Measurements from ENCODE around the gene RETREG1. TPM values are rescaled to one million over a fixed set of nuclear protein-coding genes. Genes with fewer than 3 reads are reported as not detected.
"Not testable (repeated sequence)": the region's sequence is repeated elsewhere in the genome, so short reads cannot be mapped to it uniquely, and the experiment has no call there.

RETREG1 gene
- total RNA-seq, 2 donors from 2014 or later: 7.4 to 26.5 TPM

GRCh38 chr5:16450163-16450562, 166.6 kb downstream of the RETREG1 start:
- ATAC-seq (no peak), DNase-seq (ENCODE audit: low spot score in 2 of 2) (no peak)
- Mint-ChIP-seq H3K9me3 (no peaks in the 10 kb centered on the region), H3K36me3 (peaks cover 17 to 33% of the 10 kb centered on the region in 2 donors), H3K27ac (no peak overlapping the region)

DNA sequence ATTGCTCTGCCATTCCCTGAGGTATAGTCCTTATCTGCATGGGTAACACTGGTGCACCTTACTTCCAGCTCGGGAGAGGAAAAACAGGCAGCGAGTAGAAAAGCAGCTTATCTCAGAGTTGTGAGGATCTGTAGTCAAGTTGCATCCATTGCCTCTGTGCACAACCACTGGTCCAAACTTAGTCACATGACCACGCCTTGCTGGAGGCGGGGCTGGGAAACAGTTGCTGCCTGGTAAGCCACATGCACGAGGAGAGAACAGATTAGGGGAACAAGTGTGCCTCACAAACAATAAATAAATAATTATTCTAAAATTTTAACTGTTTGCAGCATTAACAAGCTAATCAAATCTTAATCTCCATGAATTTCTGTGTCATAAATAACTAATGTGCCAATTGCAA, 169.8 kb downstream of the RETREG1 start:
- H3K36me3 Mint-ChIP-seq: peaks cover 13 to 26% of the 10 kb centered on the region in 2 donors
- ATAC-seq (no peak), DNase-seq (ENCODE audit: low spot score in 2 of 2) (no peak)
- H3K27ac Mint-ChIP-seq: no peak overlapping the region
- H3K9me3 Mint-ChIP-seq: no peaks in the 10 kb centered on the region

DNA sequence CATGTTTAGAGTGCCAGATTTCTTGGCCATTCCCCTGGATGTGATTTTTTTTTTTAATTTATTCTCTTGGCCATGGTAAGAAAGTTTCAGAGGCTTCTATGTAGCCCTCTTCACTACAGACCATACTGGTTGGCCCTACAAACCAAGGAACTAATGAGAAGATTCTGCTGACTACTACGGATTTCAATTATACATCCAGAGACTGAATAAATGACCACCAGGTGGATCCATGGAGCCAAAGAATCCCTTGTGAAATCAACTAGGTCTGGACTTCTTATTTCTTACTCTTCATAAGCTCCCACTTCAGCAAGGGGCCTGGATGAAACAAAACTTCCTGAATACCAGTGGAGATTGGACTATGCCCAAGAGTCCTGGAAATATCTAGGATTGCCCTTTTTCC, 178.8 kb downstream of the RETREG1 start:
- Mint-ChIP-seq H3K27ac (no peak overlapping the region), H3K36me3 (no peaks in the 10 kb centered on the region), H3K9me3 (no peaks in the 10 kb centered on the region)
- ATAC-seq (no peak), DNase-seq (ENCODE audit: low spot score in 2 of 2) (no peak)

- not testable (repeated sequence) for H3K9me3 Mint-ChIP-seq; H3K27ac Mint-ChIP-seq; ATAC-seq; H3K36me3 Mint-ChIP-seq; DNase-seq (ENCODE audit: low spot score in 2 of 2)
Measured at GRCh38 chr5:16436065-16436682, 180.6 kb downstream of the RETREG1 start.

DNA sequence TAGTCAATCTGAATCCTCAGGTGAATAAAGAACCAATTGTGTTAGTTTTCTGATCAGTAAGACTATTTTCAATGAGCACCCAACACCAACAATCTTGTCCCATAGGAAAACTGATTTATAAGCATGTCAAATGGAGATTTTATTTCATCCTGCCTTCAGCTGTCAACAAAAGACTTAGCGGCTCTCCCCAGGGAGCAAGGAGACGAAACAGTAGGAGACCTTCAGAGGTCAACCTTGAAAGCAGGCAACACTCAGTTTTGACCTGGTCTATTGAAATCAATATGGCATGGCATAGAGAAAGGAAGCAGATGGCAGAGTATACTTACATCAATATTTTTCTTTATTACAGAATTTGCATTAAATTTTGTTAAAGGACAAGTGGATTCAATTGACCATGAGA, 185.3 kb downstream of the RETREG1 start:
- no peak for ATAC-seq
- Mint-ChIP-seq H3K36me3 (no peaks in the 10 kb centered on the region), H3K9me3 (no peaks in the 10 kb centered on the region), H3K27ac (no peak overlapping the region)
- no peak for DNase-seq (ENCODE audit: low spot score in 2 of 2)

DNA sequence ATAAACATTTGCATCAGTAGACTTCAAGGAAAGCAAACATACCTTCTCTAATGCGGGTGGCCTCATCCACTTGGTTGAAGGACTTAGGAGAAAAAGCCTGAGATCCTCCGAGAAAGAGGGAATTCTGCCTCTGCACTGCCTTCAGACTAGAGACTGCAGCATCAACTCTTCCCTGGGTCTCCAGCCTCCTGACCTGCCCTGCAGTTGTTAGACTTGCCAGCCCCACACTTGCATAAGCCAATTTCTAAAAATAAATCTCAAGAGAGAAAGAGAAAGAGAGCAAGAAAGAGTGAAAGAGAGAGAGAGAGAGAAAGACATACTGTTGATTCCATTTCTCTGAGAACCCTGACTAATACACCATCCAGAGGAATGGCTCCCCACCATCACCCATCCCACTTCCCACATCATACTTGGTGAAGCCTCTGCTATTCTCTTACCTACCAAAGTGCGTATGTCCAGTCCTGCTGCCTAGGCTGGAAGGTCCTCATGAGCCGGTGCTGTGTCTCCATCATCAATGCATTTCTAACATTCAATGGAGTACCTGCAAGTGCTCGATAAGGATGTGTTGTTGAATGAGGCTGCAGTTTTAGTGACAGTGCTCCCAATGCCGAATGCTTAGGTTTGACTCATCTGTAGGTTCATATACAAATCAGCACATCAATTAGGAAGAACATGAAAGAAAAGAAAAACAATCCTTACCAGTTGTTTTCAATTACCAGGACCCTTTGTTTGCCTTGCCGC, 186.3 kb downstream of the RETREG1 start:
- Mint-ChIP-seq H3K36me3 (no peaks in the 10 kb centered on the region), H3K9me3 (no peaks in the 10 kb centered on the region), H3K27ac (no peak overlapping the region)
- no peak for DNase-seq (ENCODE audit: low spot score in 2 of 2)
- ATAC-seq: no peak

DNA sequence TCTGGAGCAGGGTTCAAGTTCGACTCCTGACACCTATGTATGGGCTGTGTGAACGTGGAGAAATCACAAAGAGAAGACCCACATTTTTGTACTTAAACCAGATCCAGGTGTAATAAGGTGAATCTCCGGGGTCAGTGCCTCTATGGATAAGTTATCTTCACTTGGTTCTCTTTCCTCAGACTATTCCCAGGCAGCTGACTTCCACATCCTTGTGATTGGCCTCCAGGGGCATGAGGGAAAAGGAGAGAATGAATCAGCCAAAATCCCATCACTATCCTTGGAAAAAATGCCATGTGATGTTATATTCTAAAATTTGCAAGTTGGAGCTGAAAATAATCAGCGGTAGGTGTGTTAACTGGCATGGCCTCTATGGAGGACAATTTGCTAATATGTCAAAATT, 188.4 kb downstream of the RETREG1 start:
- Mint-ChIP-seq H3K9me3 (no peaks in the 10 kb centered on the region), H3K27ac (no peak overlapping the region), H3K36me3 (no peaks in the 10 kb centered on the region)
- ATAC-seq (no peak), DNase-seq (ENCODE audit: low spot score in 2 of 2) (no peak)

- Mint-ChIP-seq H3K9me3 (no peaks in the 10 kb centered on the region), H3K36me3 (no peaks in the 10 kb centered on the region), H3K27ac (no peak overlapping the region)
- DNase-seq (ENCODE audit: low spot score in 2 of 2) (no peak), ATAC-seq (no peak)
Measured at GRCh38 chr5:16427587-16427986, 189.2 kb downstream of the RETREG1 start.

Other genes starting within 250 kb of the RETREG1 start
- 10 to 100 TPM; 24.4 to 37.3 TPM for gene ZNF622, start 151.2 kb downstream of the RETREG1 start, total RNA-seq